Measurements from ENCODE around the gene KLHL22.
"Not testable (repeated sequence)": the region's sequence is repeated elsewhere in the genome, so short reads cannot be mapped to it uniquely, and the experiment has no call there.

KLHL22 gene

GRCh38 chr22:20430720-20431510 lies 64.7 kb downstream of the KLHL22 start:
- DNase-seq = peak; percentile 62

GRCh38 chr22:20430101-20430719 lies 65.4 kb downstream of the KLHL22 start:
- no peak for DNase-seq

- no peak for DNase-seq
Measured at GRCh38 chr22:20429254-20430100, 66.1 kb downstream of the KLHL22 start.

- DNase-seq = no peak
Measured at GRCh38 chr22:20428496-20429253, 66.9 kb downstream of the KLHL22 start.

GRCh38 chr22:20427945-20428417 lies 67.6 kb downstream of the KLHL22 start:
- no peak for DNase-seq

GRCh38 chr22:20427104-20427944 lies 68.3 kb downstream of the KLHL22 start:
- no peak for DNase-seq

- no peak for DNase-seq
Measured at GRCh38 chr22:20426259-20426615, 69.4 kb downstream of the KLHL22 start.

- DNase-seq = no peak
Measured at GRCh38 chr22:20425566-20426258, 69.9 kb downstream of the KLHL22 start.

- DNase-seq = no peak
Measured at GRCh38 chr22:20424932-20425565, 70.5 kb downstream of the KLHL22 start.

- DNase-seq = no peak
Measured at GRCh38 chr22:20424568-20424931, 71.0 kb downstream of the KLHL22 start.

- no peak for DNase-seq
Measured at GRCh38 chr22:20423906-20424551, 71.6 kb downstream of the KLHL22 start.

- DNase-seq = no peak
Measured at GRCh38 chr22:20423008-20423905, 72.3 kb downstream of the KLHL22 start.

- DNase-seq = peak; percentile 92
Measured at GRCh38 chr22:20422271-20423007, 73.2 kb downstream of the KLHL22 start.

- no peak for DNase-seq
Measured at GRCh38 chr22:20421507-20421874, 74.1 kb downstream of the KLHL22 start.

GRCh38 chr22:20420157-20420842 lies 75.3 kb downstream of the KLHL22 start:
- no peak for DNase-seq

GRCh38 chr22:20419664-20419951 lies 76.0 kb downstream of the KLHL22 start:
- no peak for DNase-seq

- peak; percentile 80 for DNase-seq
Measured at GRCh38 chr22:20418211-20418788, 77.3 kb downstream of the KLHL22 start.

- not testable (repeated sequence) for DNase-seq
Measured at GRCh38 chr22:20415699-20416098, 79.9 kb downstream of the KLHL22 start.
